Liver (tissue), 3 donors: ENCODE results near the gene QSOX1.
A peak's percentile ranks its signal among the peaks of the same experiment; 100 is the strongest.

Source experiments
- CTCF ChIP-seq: fragments of 150-350 bp; IDR thresholded peaks from 2 replicates; pipeline ENCODE4 v1.5.1; 2017; ENCODE audit warnings: improper control_type of control experiment, low read depth, low read length; ENCODE audit not compliant: missing input control
- JUND ChIP-seq, 2 donors: IDR thresholded peaks; 2 replicates each; pipeline ENCODE4 v1.6.1; 2016; ENCODE audit warnings: antibody characterized with exemption in 2 of 2
- RAD21 ChIP-seq, 2 donors: IDR thresholded peaks; 2 replicates each; pipeline ENCODE4 v1.6.1; 2016; ENCODE audit warnings: antibody characterized with exemption in 2 of 2, mild to moderate bottlenecking in 2 of 2
- RXRA ChIP-seq, 2 donors: IDR thresholded peaks; 2 replicates each; pipeline ENCODE4 v1.6.1; 2017 to 2018; ENCODE audit warnings: antibody characterized with exemption in 2 of 2, mild to moderate bottlenecking in 1 of 2
- donor health status: healthy.
- donor health status: healthy.

GRCh38 chr1:180157576-180158057, 2.9 kb downstream of the QSOX1 start:
- no peak for TF ChIP-seq CTCF
- peak; percentile 74 to 93 for TF ChIP-seq RXRA (IDR thresholded peaks at IDR 0.05)
- TF ChIP-seq RAD21 (IDR thresholded peaks at IDR 0.05) = peak; percentile 52 to 54
- peak; percentile 28 to 96 for TF ChIP-seq JUND (IDR thresholded peaks at IDR 0.05)
